Measurements from ENCODE around the gene MT1HL1.

GRCh38 chr1:237007147-237007881, 3.1 kb upstream of the MT1HL1 start:
- TF ChIP-seq GATA2 (IDR thresholded peaks at IDR 0.05; ENCODE audit: low read depth, low read length) (no peak), GATA3 (IDR thresholded peaks at IDR 0.05; ENCODE audit: low read depth, low read length) (no peak)

Data from SH-SY5Y (cell line).